ENCODE results near the gene STKLD1.
A peak's percentile ranks its signal among the peaks of the same experiment; 100 is the strongest.

Gene STKLD1

GRCh38 chr9:133375724-133376654 is at the start of gene STKLD1, which contains the start of gene SURF4 (continued):
- TF ChIP-seq TRIM28 (IDR thresholded peaks at IDR 0.05; ENCODE audit: borderline replicate concordance, low read length) (no peak), ZNF362 (tag by site-specific recombination; IDR thresholded peaks at IDR 0.05) (no peak), ZBTB8A (tag by site-specific recombination; IDR thresholded peaks at IDR 0.05) (peak; percentile 49; the same call in 1 of the 2 replicates), ZNF280D (tag by site-specific recombination; IDR thresholded peaks at IDR 0.05) (no peak), ELK4 (IDR thresholded peaks at IDR 0.05; ENCODE audit: borderline replicate concordance, low read depth, low read length) (no peak), ZNF23 (tag by site-specific recombination; IDR thresholded peaks at IDR 0.05; ENCODE audit: borderline replicate concordance) (no peak), EGR2 (tag by site-specific recombination; IDR thresholded peaks at IDR 0.05; ENCODE audit: low read depth) (0 out of 2 replicates have a peak, but pooled peaks have one; percentile 5), ZNF2 (tag by site-specific recombination; IDR thresholded peaks at IDR 0.05) (no peak), ZNF335 (tag by site-specific recombination; conservative IDR thresholded peaks at IDR 0.05) (peak; percentile 52; the same call in 1 of the 2 replicates), ZNF658 (tag by site-specific recombination; IDR thresholded peaks at IDR 0.05) (no peak), ZNF596 (tag by site-specific recombination; IDR thresholded peaks at IDR 0.05) (peak; percentile 84), ZXDB (tag by site-specific recombination; IDR thresholded peaks at IDR 0.05) (0 out of 2 replicates have a peak, but pooled peaks have one; percentile 31), MZF1 (tag by site-specific recombination; IDR thresholded peaks at IDR 0.05; ENCODE audit: borderline replicate concordance) (no peak), GFI1B (tag by site-specific recombination; IDR thresholded peaks at IDR 0.05) (no peak), ZNF76 (tag by site-specific recombination; IDR thresholded peaks at IDR 0.05; ENCODE audit: borderline replicate concordance, low read depth) (no peak), SP2 (tag by site-specific recombination; IDR thresholded peaks at IDR 0.05) (peak; percentile 52), ZNF211 (tag by site-specific recombination; IDR thresholded peaks at IDR 0.05; ENCODE audit: low read depth) (no peak), ZNF707 (tag by site-specific recombination; IDR thresholded peaks at IDR 0.05) (no peak), REST (tag by site-specific recombination; IDR thresholded peaks at IDR 0.05) (no peak), ZNF292 (tag by site-specific recombination; IDR thresholded peaks at IDR 0.05; ENCODE audit: borderline replicate concordance, low read depth) (no peak), ZNF624 (tag by site-specific recombination; IDR thresholded peaks at IDR 0.05) (no peak), ZNF518A (tag by site-specific recombination; conservative IDR thresholded peaks at IDR 0.05; ENCODE audit: low read depth) (no peak), ZFP69B (tag by site-specific recombination; IDR thresholded peaks at IDR 0.05) (peak; percentile 99), KLF10 (tag by site-specific recombination; IDR thresholded peaks at IDR 0.05) (peak; percentile 52; the same call in 1 of the 2 replicates), IKZF3 (tag by site-specific recombination; IDR thresholded peaks at IDR 0.05) (peak; percentile 38; the same call in 1 of the 2 replicates)
